KG1 (cell line): ENCODE measurements around the gene GGNBP2.

Experiments
- DNase-seq: peaks from one replicate; lab custom pipeline; 2025; lab: John Stamatoyannopoulos, UW

The GGNBP2 gene

DNA sequence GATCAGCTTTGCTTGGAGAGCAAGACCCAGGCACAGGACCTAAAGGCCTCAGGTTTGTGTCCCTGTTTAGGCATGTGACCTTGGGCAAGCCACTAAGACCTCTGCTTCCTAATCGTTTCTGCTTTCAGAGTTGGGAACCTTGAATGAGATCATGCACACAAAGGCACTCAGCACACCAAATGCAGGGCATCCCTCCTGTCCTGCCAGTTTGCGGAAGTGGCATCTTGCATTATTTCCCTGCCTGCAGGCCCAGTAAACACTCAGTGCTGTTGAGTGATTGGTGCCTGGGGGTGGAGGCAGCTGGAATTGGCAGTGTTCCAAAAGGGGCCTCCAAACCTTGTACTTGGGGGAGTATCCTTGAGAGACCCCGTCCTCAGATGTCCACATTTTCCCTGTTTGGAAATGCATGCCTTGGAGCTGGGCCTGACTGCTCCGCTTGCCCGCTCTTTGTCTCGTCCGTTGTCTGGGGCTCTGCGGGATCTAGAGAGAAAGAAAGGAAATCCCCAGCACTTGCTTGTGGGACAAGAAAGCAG is 85.3 kb downstream of the GGNBP2 start:
- DNase-seq: no peak

DNA sequence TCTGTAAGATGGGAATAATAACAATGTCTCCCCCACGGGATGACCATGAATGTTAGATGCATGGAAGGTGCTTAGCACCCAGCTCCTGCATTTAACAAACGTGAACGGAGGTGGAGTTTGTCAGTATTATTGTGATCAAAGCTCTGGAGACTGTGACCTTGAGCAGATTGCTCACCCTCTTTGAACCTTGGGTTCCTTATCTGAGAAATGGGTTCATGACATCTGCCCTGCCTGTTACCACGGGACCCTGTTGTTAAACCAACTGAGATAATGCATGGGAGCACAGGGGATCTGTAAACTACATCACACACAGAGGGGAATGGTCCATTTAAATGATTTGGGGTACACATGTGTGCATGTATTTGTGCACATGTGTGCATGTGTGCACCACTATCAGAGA is 86.3 kb downstream of the GGNBP2 start:
- no peak for DNase-seq

- DNase-seq: no peak
Observed at GRCh38 chr17:36632916-36633771, 88.4 kb downstream of the GGNBP2 start.
